Measurements from ENCODE around the gene SEC24B. TPM values are rescaled to one million over a fixed set of nuclear protein-coding genes. Genes with fewer than 3 reads are reported as not detected.

The SEC24B gene
- total and polyA plus RNA-seq, 4 donors, result 12.2 to 38.2 (median 16.3) TPM

DNA sequence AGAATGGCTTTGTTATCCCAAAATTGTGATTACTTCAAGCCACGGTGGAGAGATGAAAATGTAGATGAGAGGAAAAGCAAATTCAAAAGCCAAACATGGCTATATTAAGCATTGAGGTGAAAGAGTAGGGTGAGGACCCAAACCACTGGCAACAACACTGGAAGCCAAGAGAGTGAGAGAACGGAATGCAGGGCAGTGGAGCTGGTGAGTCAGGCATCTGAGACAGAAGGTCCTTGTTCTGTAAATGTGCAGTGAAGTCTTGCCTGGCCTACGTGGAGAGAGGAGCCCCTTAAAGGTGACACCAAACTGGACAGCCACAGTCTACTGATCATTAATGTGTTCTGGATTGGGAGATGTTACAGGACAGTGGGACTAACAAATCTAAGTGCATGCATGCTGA lies 22.8 kb upstream of the SEC24B start:
- TF ChIP-seq, protein P1, sequence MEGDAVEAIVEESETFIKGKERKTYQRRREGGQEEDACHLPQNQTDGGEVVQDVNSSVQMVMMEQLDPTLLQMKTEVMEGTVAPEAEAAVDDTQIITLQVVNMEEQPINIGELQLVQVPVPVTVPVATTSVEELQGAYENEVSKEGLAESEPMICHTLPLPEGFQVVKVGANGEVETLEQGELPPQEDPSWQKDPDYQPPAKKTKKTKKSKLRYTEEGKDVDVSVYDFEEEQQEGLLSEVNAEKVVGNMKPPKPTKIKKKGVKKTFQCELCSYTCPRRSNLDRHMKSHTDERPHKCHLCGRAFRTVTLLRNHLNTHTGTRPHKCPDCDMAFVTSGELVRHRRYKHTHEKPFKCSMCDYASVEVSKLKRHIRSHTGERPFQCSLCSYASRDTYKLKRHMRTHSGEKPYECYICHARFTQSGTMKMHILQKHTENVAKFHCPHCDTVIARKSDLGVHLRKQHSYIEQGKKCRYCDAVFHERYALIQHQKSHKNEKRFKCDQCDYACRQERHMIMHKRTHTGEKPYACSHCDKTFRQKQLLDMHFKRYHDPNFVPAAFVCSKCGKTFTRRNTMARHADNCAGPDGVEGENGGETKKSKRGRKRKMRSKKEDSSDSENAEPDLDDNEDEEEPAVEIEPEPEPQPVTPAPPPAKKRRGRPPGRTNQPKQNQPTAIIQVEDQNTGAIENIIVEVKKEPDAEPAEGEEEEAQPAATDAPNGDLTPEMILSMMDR (IDR thresholded peaks at IDR 0.05; ENCODE audit: low read depth, low read length, missing input control), result no peak
- TF ChIP-seq YY1 (IDR thresholded peaks at IDR 0.05) (no peak), TAF1 (conservative IDR thresholded peaks at IDR 0.05) (no peak)
- DNase-seq (ENCODE audit: low spot score), result no peak
- no peaks in the 10 kb centered on the region for H3K27me3 ChIP-seq (ENCODE audit: control insufficient read depth in 4 of 4, insufficient read depth in 4 of 4, low read length in 3 of 4)
- WGBS, result 86% methylated on average over 3 of the region's 3 CpGs
- no peak overlapping the region for H3K27ac ChIP-seq (ENCODE audit: low read depth in 1 of 2, low read length in 2 of 2)
- peaks cover 0 to 3% (median 0%) of the 10 kb centered on the region in 4 donors for H3K4me1 ChIP-seq (ENCODE audit: control insufficient read depth in 4 of 4, insufficient read depth in 4 of 4, low read length in 3 of 4)
- no peaks in the 10 kb centered on the region for H3K9me3 ChIP-seq (ENCODE audit: control insufficient read depth in 4 of 4, low read length in 3 of 4)
- no peak overlapping the region for H3K4me3 ChIP-seq (ENCODE audit: low read depth in 1 of 3, low read length in 3 of 3)
- H3K36me3 ChIP-seq (ENCODE audit: control insufficient read depth in 4 of 4, insufficient read depth in 3 of 4, low read depth in 1 of 4, low read length in 3 of 4), result no peaks in the 10 kb centered on the region
- no peak overlapping the region for H3K9ac ChIP-seq (ENCODE audit: low read depth in 1 of 2, low read length in 2 of 2)

DNA sequence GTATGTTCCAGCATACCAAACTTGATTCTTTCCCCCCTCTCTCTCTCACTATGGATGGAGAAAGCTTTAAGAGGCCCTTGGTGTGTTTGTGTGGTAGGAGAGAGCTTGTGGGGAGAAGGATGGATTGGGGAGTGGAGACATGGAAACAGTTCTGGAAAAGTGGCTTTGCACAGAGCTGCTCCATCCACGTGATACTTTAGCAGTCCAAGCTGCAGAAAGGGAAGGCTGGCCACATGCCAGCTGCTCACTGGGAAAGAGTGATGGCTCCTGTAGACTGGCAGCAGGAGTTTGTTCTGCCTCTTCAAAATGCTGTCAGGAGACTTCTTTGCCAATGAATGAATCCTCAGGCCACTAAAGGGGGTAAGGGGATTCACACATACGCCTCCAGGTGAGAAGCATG lies 21.7 kb upstream of the SEC24B start:
- no peak overlapping the region for H3K9ac ChIP-seq (ENCODE audit: low read depth in 1 of 2, low read length in 2 of 2)
- peaks cover 0 to 3% (median 0%) of the 10 kb centered on the region in 4 donors for H3K4me1 ChIP-seq (ENCODE audit: control insufficient read depth in 4 of 4, insufficient read depth in 4 of 4, low read length in 3 of 4)
- no peak overlapping the region for H3K4me3 ChIP-seq (ENCODE audit: low read depth in 1 of 3, low read length in 3 of 3)
- H3K9me3 ChIP-seq (ENCODE audit: control insufficient read depth in 4 of 4, low read length in 3 of 4), result no peaks in the 10 kb centered on the region
- no peaks in the 10 kb centered on the region for H3K36me3 ChIP-seq (ENCODE audit: control insufficient read depth in 4 of 4, insufficient read depth in 3 of 4, low read depth in 1 of 4, low read length in 3 of 4)
- 77% methylated on average over 2 of the region's 2 CpGs for WGBS
- no peak for DNase-seq (ENCODE audit: low spot score)
- TF ChIP-seq RAD21 (IDR thresholded peaks at IDR 0.05), result no peak
- TF ChIP-seq, protein P2, sequence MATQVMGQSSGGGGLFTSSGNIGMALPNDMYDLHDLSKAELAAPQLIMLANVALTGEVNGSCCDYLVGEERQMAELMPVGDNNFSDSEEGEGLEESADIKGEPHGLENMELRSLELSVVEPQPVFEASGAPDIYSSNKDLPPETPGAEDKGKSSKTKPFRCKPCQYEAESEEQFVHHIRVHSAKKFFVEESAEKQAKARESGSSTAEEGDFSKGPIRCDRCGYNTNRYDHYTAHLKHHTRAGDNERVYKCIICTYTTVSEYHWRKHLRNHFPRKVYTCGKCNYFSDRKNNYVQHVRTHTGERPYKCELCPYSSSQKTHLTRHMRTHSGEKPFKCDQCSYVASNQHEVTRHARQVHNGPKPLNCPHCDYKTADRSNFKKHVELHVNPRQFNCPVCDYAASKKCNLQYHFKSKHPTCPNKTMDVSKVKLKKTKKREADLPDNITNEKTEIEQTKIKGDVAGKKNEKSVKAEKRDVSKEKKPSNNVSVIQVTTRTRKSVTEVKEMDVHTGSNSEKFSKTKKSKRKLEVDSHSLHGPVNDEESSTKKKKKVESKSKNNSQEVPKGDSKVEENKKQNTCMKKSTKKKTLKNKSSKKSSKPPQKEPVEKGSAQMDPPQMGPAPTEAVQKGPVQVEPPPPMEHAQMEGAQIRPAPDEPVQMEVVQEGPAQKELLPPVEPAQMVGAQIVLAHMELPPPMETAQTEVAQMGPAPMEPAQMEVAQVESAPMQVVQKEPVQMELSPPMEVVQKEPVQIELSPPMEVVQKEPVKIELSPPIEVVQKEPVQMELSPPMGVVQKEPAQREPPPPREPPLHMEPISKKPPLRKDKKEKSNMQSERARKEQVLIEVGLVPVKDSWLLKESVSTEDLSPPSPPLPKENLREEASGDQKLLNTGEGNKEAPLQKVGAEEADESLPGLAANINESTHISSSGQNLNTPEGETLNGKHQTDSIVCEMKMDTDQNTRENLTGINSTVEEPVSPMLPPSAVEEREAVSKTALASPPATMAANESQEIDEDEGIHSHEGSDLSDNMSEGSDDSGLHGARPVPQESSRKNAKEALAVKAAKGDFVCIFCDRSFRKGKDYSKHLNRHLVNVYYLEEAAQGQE (IDR thresholded peaks at IDR 0.05), result no peak
- no peak for TF ChIP-seq YY1 (IDR thresholded peaks at IDR 0.05)
- no peak for TF ChIP-seq JUND (IDR thresholded peaks at IDR 0.05)
- TF ChIP-seq, protein P3, sequence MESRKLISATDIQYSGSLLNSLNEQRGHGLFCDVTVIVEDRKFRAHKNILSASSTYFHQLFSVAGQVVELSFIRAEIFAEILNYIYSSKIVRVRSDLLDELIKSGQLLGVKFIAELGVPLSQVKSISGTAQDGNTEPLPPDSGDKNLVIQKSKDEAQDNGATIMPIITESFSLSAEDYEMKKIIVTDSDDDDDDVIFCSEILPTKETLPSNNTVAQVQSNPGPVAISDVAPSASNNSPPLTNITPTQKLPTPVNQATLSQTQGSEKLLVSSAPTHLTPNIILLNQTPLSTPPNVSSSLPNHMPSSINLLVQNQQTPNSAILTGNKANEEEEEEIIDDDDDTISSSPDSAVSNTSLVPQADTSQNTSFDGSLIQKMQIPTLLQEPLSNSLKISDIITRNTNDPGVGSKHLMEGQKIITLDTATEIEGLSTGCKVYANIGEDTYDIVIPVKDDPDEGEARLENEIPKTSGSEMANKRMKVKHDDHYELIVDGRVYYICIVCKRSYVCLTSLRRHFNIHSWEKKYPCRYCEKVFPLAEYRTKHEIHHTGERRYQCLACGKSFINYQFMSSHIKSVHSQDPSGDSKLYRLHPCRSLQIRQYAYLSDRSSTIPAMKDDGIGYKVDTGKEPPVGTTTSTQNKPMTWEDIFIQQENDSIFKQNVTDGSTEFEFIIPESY (IDR thresholded peaks at IDR 0.05), result no peak
- TF ChIP-seq, protein P4, sequence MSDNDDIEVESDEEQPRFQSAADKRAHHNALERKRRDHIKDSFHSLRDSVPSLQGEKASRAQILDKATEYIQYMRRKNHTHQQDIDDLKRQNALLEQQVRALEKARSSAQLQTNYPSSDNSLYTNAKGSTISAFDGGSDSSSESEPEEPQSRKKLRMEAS (IDR thresholded peaks at IDR 0.05), result no peak
- no peak for TF ChIP-seq SP1 (IDR thresholded peaks at IDR 0.05)
- TF ChIP-seq GABPA (IDR thresholded peaks at IDR 0.05 in 1 of 2, conservative IDR thresholded peaks at IDR 0.05 in 1 of 2), result no peak
- no peak for TF ChIP-seq RXRA (IDR thresholded peaks at IDR 0.05)
- H3K27me3 ChIP-seq (ENCODE audit: control insufficient read depth in 4 of 4, insufficient read depth in 4 of 4, low read length in 3 of 4), result no peaks in the 10 kb centered on the region
- H3K27ac ChIP-seq (ENCODE audit: low read depth in 1 of 2, low read length in 2 of 2), result no peak overlapping the region

Measured in liver (tissue), 9 donors.